Retinal pigment epithelial cell (primary cell): Measurements from ENCODE around the gene DVL2.

Source experiments
- DNase-seq: peaks from one replicate; pipeline ENCODE4 v3.0.0-alpha.2; 2010; ENCODE audit warnings: low read depth
- H3K4me3 ChIP-seq: 2 replicates; pipeline ENCODE4 v1.5.1; 2011; ENCODE audit warnings: mild to moderate bottlenecking, low read length, control low read depth, moderate library complexity
- CTCF ChIP-seq: conservative IDR thresholded peaks from 2 replicates; pipeline ENCODE4 v1.5.1; 2011; ENCODE audit warnings: low read depth, low read length, control low read depth, inconsistent platforms

Gene DVL2

GRCh38 chr17:7260651-7261378 lies 26.5 kb upstream of the DVL2 start:
- H3K4me3 ChIP-seq = peak overlapping the region; percentile 34
- DNase-seq = no peak

GRCh38 chr17:7260151-7260550 lies 25.8 kb upstream of the DVL2 start:
- no peak for TF ChIP-seq CTCF
- no peak overlapping the region for H3K4me3 ChIP-seq
- DNase-seq = no peak

More at GRCh38 chr17:7260651-7261378, 26.5 kb upstream of the DVL2 start:
- TF ChIP-seq CTCF = no peak

- no peak for TF ChIP-seq CTCF
- no peak overlapping the region for H3K4me3 ChIP-seq
- no peak for DNase-seq
Observed at GRCh38 chr17:7259555-7259889, 25.2 kb upstream of the DVL2 start.

GRCh38 chr17:7258731-7259554 lies 24.6 kb upstream of the DVL2 start:
- no peak overlapping the region for H3K4me3 ChIP-seq
- no peak for DNase-seq
- TF ChIP-seq CTCF = no peak

- DNase-seq = no peak
- no peak for TF ChIP-seq CTCF
- no peak overlapping the region for H3K4me3 ChIP-seq
Observed at GRCh38 chr17:7256766-7257456, 22.6 kb upstream of the DVL2 start.

GRCh38 chr17:7254511-7254910 lies 20.2 kb upstream of the DVL2 start:
- H3K4me3 ChIP-seq = no peak overlapping the region
- DNase-seq = no peak
- TF ChIP-seq CTCF = no peak
